ENCODE data around the gene CWC27.

The CWC27 gene

GRCh38 chr5:64768358-64769312, at the start of gene CWC27, which contains the start of gene SREK1IP1:
Gene CWC27, plus strand, starts transcription at chr5:64768930. Its CDS starts 217 bp downstream, at chr5:64769147.
Gene SREK1IP1, minus strand, starts transcription at chr5:64768691. Its CDS starts 174 bp downstream, at chr5:64768517.
- peak; percentile 77 for DNase-seq (ENCODE audit: low read depth)
- H3K4me3 ChIP-seq (ENCODE audit: low read length), result peak within 1 kb of the TSS; percentile 89
- TF ChIP-seq, protein P1, sequence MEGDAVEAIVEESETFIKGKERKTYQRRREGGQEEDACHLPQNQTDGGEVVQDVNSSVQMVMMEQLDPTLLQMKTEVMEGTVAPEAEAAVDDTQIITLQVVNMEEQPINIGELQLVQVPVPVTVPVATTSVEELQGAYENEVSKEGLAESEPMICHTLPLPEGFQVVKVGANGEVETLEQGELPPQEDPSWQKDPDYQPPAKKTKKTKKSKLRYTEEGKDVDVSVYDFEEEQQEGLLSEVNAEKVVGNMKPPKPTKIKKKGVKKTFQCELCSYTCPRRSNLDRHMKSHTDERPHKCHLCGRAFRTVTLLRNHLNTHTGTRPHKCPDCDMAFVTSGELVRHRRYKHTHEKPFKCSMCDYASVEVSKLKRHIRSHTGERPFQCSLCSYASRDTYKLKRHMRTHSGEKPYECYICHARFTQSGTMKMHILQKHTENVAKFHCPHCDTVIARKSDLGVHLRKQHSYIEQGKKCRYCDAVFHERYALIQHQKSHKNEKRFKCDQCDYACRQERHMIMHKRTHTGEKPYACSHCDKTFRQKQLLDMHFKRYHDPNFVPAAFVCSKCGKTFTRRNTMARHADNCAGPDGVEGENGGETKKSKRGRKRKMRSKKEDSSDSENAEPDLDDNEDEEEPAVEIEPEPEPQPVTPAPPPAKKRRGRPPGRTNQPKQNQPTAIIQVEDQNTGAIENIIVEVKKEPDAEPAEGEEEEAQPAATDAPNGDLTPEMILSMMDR (conservative IDR thresholded peaks at IDR 0.05; ENCODE audit: low read depth, low read length), result no peak

DNA sequence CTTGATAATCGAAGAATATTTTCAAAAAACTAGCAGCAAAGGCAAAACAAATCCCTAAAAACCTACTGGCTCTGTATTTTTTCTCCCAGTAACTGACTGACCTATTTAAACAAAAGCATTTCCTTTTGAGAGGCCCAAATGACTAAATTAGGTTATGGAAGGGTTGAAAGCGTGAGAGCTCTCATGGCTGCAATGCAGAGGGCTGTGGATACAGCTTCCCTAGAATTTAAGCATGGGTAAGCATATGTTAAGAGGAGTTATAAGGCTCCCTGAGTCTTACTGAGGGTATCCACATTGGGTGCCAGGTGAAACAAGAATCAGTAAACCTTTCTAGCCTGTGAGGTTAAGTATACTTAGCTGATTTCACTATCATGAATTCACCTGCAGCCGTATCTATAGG, 46.1 kb upstream of the CWC27 start:
- H3K4me3 ChIP-seq (ENCODE audit: low read length), result no peak overlapping the region
- no peak for DNase-seq (ENCODE audit: low read depth)
- TF ChIP-seq, protein P1 (conservative IDR thresholded peaks at IDR 0.05; ENCODE audit: low read depth, low read length), result no peak

- DNase-seq (ENCODE audit: low read depth), result no peak
- no peak overlapping the region for H3K4me3 ChIP-seq (ENCODE audit: low read length)
- TF ChIP-seq, protein P1 (conservative IDR thresholded peaks at IDR 0.05; ENCODE audit: low read depth, low read length), result no peak
These were observed 41.6 kb upstream of the CWC27 start for GRCh38 chr5:64727150-64727549.

- H3K4me3 ChIP-seq (ENCODE audit: low read length), result no peak overlapping the region
- DNase-seq (ENCODE audit: low read depth), result no peak
- TF ChIP-seq, protein P1 (conservative IDR thresholded peaks at IDR 0.05; ENCODE audit: low read depth, low read length), result no peak
These were observed 26.3 kb upstream of the CWC27 start for GRCh38 chr5:64742411-64742810.

- no peak overlapping the region for H3K4me3 ChIP-seq (ENCODE audit: low read length)
- TF ChIP-seq, protein P1 (conservative IDR thresholded peaks at IDR 0.05; ENCODE audit: low read depth, low read length), result no peak
- no peak for DNase-seq (ENCODE audit: low read depth)
These were observed 25.9 kb upstream of the CWC27 start for GRCh38 chr5:64742821-64743220.

GRCh38 chr5:64744914-64745313, 23.8 kb upstream of the CWC27 start:
- no peak for DNase-seq (ENCODE audit: low read depth)
- TF ChIP-seq, protein P1 (conservative IDR thresholded peaks at IDR 0.05; ENCODE audit: low read depth, low read length), result no peak
- H3K4me3 ChIP-seq (ENCODE audit: low read length), result no peak overlapping the region

GRCh38 chr5:64746446-64746845, 22.3 kb upstream of the CWC27 start:
- TF ChIP-seq, protein P1 (conservative IDR thresholded peaks at IDR 0.05; ENCODE audit: low read depth, low read length), result no peak
- no peak overlapping the region for H3K4me3 ChIP-seq (ENCODE audit: low read length)
- DNase-seq (ENCODE audit: low read depth), result no peak
